Progenitor cell of endocrine pancreas (in vitro differentiated cells): ENCODE data around the gene RPL38. TPM values are rescaled to one million over a fixed set of nuclear protein-coding genes. Genes with fewer than 3 reads are reported as not detected.
A peak's percentile ranks its signal among the peaks of the same experiment; 100 is the strongest.

ENCODE experiments used
- DNase-seq: peaks from one replicate; pipeline ENCODE4 v3.0.0; 2021; ENCODE audit warnings: low spot score; ENCODE audit not compliant: unreplicated experiment
- H3K27ac Mint-ChIP-seq: 2 replicates; pipeline ENCODE4 v1.8.0; 2021; ENCODE audit warnings: mild to moderate bottlenecking, moderate library complexity, mixed read lengths
- H3K27me3 Mint-ChIP-seq: 2 replicates; pipeline ENCODE4 v1.8.0; 2021; ENCODE audit warnings: mixed read lengths
- H3K36me3 Mint-ChIP-seq: 2 replicates; pipeline ENCODE4 v1.8.0; 2022; ENCODE audit warnings: mixed read lengths; ENCODE audit not compliant: insufficient read depth
- H3K4me1 Mint-ChIP-seq: 2 replicates; pipeline ENCODE4 v1.8.0; 2021; ENCODE audit warnings: low read depth, mixed read lengths
- H3K4me3 Mint-ChIP-seq: 2 replicates; pipeline ENCODE4 v1.8.0; 2021; ENCODE audit warnings: low read depth, mild to moderate bottlenecking, moderate library complexity, mixed read lengths
- H3K9me3 Mint-ChIP-seq: 2 replicates; pipeline ENCODE4 v1.8.0; 2021; ENCODE audit warnings: low read depth, mixed read lengths
- total RNA-seq: library from RNA; stranded (reverse); gene quantifications from 2 replicates; pipeline ENCODE4 v1.2.1, GENCODE V29; 2021
- TF ChIP-seq, protein P1 (sequence below): fragments of 200-600 bp; sonication (generic); IDR thresholded peaks from one replicate; pipeline ENCODE4 v1.5.0; 2021; ENCODE audit warnings: antibody characterized with exemption, mild to moderate bottlenecking; ENCODE audit not compliant: unreplicated experiment

RPL38 gene
- total RNA-seq, 1 donor from 2014 or later = 798 TPM

GRCh38 chr17:74235040-74235581 is 31.6 kb downstream of the RPL38 start:
- H3K36me3 Mint-ChIP-seq = no peaks in the 10 kb centered on the region
- no peak overlapping the region for H3K27ac Mint-ChIP-seq
- DNase-seq = no peak
- peaks cover 9% of the 10 kb centered on the region for H3K4me1 Mint-ChIP-seq
- H3K27me3 Mint-ChIP-seq = peaks cover 8% of the 10 kb centered on the region
- H3K9me3 Mint-ChIP-seq = no peaks in the 10 kb centered on the region
- no peak overlapping the region for H3K4me3 Mint-ChIP-seq
- TF ChIP-seq, protein P1, sequence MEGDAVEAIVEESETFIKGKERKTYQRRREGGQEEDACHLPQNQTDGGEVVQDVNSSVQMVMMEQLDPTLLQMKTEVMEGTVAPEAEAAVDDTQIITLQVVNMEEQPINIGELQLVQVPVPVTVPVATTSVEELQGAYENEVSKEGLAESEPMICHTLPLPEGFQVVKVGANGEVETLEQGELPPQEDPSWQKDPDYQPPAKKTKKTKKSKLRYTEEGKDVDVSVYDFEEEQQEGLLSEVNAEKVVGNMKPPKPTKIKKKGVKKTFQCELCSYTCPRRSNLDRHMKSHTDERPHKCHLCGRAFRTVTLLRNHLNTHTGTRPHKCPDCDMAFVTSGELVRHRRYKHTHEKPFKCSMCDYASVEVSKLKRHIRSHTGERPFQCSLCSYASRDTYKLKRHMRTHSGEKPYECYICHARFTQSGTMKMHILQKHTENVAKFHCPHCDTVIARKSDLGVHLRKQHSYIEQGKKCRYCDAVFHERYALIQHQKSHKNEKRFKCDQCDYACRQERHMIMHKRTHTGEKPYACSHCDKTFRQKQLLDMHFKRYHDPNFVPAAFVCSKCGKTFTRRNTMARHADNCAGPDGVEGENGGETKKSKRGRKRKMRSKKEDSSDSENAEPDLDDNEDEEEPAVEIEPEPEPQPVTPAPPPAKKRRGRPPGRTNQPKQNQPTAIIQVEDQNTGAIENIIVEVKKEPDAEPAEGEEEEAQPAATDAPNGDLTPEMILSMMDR = no peak

DNA sequence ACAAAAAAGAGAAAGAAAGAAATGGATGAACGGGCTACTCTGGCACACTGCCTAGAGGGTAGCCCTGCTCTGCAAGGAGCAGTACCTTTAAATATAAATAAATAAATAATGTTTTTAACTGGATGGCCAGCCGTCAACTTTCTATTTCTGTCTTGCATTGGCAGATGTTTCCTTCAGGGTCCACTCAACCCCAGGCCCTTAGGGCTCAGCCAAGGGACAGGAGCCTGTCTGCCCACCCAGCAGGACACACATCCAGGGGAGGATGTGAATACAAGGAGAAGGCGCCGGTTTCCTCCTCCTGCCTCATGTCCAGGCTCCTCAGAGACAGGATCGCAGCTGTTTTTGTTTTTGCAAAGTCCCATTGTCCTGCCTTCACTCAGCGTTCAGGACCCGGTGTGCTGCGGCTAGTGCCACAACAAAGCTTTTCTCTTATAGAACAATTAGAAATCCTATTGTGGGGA is 32.5 kb downstream of the RPL38 start:
- H3K4me1 Mint-ChIP-seq = peaks cover 9% of the 10 kb centered on the region
- no peaks in the 10 kb centered on the region for H3K36me3 Mint-ChIP-seq
- no peak for DNase-seq
- no peaks in the 10 kb centered on the region for H3K9me3 Mint-ChIP-seq
- TF ChIP-seq, protein P1 = no peak
- peaks cover 12% of the 10 kb centered on the region for H3K27me3 Mint-ChIP-seq
- H3K4me3 Mint-ChIP-seq = no peak overlapping the region
- H3K27ac Mint-ChIP-seq = no peak overlapping the region

DNA sequence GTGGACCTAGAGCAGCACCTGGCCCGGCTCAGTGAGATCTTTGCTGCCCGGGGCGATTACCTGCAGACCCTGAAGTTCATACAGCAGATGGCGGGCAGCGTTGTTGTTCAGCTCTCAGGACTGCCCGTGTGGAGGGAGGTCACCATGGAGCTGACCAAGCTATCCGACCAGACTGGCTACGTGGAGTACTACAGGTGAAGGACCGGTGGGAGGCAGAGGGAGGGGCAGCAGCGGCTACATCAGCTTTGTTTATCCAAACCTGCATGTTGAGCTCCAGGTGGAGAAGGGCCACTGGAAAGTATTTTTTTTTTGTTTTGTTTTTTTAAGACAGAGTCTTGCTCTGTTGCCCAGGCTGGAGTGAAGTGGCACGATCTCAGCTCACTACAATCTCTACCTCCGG is 33.8 kb downstream of the RPL38 start:
- TF ChIP-seq, protein P1 = no peak
- H3K36me3 Mint-ChIP-seq = no peaks in the 10 kb centered on the region
- no peaks in the 10 kb centered on the region for H3K9me3 Mint-ChIP-seq
- no peak overlapping the region for H3K4me3 Mint-ChIP-seq
- no peak for DNase-seq
- peaks cover 17% of the 10 kb centered on the region for H3K27me3 Mint-ChIP-seq
- no peak overlapping the region for H3K27ac Mint-ChIP-seq
- peaks cover 5% of the 10 kb centered on the region for H3K4me1 Mint-ChIP-seq

DNA sequence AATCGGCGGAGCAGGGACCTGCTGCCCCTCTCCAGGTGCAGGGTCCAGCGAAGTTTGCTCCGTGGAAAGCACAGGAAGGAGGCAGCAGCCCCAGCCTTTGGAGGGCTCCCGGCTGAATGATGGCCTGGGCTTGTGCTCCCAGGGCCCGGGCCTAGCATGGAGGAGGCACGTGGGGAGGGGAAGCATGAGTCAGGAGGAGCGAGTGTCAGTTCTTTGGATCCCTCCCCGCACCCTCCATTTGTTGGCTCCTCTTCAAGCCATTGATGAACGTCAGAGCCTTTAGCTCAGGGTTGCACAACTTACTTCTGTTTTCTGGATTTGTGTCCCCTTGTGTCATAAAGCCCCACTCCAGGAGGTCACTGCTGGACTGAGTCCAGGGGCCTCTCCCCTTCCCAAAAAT is 35.7 kb downstream of the RPL38 start:
- H3K27me3 Mint-ChIP-seq = peaks cover 12% of the 10 kb centered on the region
- no peak overlapping the region for H3K4me3 Mint-ChIP-seq
- peaks cover under 1% of the 10 kb centered on the region for H3K4me1 Mint-ChIP-seq
- H3K36me3 Mint-ChIP-seq = no peaks in the 10 kb centered on the region
- no peak for DNase-seq
- no peak overlapping the region for H3K27ac Mint-ChIP-seq
- TF ChIP-seq, protein P1 = no peak
- no peaks in the 10 kb centered on the region for H3K9me3 Mint-ChIP-seq

DNA sequence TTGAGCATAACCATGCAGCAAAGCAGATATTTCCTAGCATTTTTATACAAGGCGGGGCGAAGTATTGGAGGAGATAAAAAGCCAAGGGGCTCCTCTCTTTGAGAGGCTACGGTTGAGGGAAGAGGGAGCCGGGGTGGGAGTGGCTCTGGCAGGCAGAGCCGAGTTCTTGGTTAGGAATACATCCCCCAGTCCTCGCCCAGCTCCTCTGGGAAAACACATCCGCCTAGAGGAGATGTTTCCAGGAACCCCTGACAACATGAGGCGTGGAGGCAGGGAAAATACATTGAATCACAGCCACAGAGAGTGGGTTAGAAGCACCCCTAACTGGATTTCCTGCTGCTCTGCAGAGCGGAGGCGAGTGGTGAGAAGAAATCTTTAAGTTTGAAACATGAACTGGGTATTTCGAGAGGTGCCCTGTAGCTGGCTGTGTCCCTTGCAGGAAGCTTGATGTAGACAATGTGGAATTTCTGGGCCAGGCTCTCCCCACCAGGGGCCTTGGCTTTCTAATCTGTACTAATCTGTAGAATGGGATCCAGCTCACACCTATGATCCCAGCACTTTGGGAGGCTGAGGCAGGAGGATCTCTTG is 37.2 kb downstream of the RPL38 start:
- peak overlapping the region; percentile 45 for H3K27ac Mint-ChIP-seq
- no peaks in the 10 kb centered on the region for H3K9me3 Mint-ChIP-seq
- TF ChIP-seq, protein P1 = no peak
- DNase-seq = no peak
- H3K36me3 Mint-ChIP-seq = no peaks in the 10 kb centered on the region
- H3K27me3 Mint-ChIP-seq = peaks cover 18% of the 10 kb centered on the region
- H3K4me1 Mint-ChIP-seq = no peaks in the 10 kb centered on the region
- no peak overlapping the region for H3K4me3 Mint-ChIP-seq
